Mucosa of descending colon (tissue), 3 donors: ENCODE data around the gene RAB6D. TPM values are rescaled to one million over a fixed set of nuclear protein-coding genes. Genes with fewer than 3 reads are reported as not detected.
"Not testable (repeated sequence)": the region's sequence is repeated elsewhere in the genome, so short reads cannot be mapped to it uniquely, and the experiment has no call there.

ENCODE experiments used
- ATAC-seq: fragments of 200-7000 bp; cut with Tn5 transposase; one replicate; pipeline ENCODE4 v1.9.1; 2020; ENCODE audit warnings: mild to moderate bottlenecking, moderate library complexity
- DNase-seq, 3 donors: peaks; one replicate each; pipeline ENCODE4 v3.0.0-alpha.2; 2020
- H3K36me3 ChIP-seq: fragments of 200-600 bp; one replicate; pipeline ENCODE4 v1.8.0; 2021; ENCODE audit warnings: low read depth, mild to moderate bottlenecking
- H3K4me1 ChIP-seq: fragments of 200-600 bp; one replicate; pipeline ENCODE4 v1.8.0; 2021; ENCODE audit warnings: low read depth, mild to moderate bottlenecking
- H3K4me3 ChIP-seq: fragments of 200-600 bp; one replicate; pipeline ENCODE4 v1.8.0; 2021; ENCODE audit warnings: mild to moderate bottlenecking
- H3K9me3 ChIP-seq: fragments of 200-600 bp; one replicate; pipeline ENCODE4 v1.8.0; 2021; ENCODE audit warnings: mild to moderate bottlenecking
- CTCF ChIP-seq: fragments of 200-600 bp; IDR thresholded peaks from one replicate; pipeline ENCODE4 v1.8.0; 2022; ENCODE audit warnings: antibody characterized with exemption, mild to moderate bottlenecking
- intact Hi-C, 2 donors: fragments of 100-400 bp; cut with DNase I in 1 of 2; cut with micrococcal nuclease in 1 of 2; formaldehyde crosslinking; loops; one replicate each; pipeline versions ENCODE4 v1.11.0 to v1.11.1; 2022; cut with DNase I, micrococcal nuclease
- total RNA-seq, 3 donors: library from RNA; stranded (reverse); fragmentation: NEBNext Ultra II Directional in 2 of 3; extraction: Animal tissue kit (Norgen Biotek cat#: 25700) in 2 of 3; gene quantifications; one replicate each; pipeline versions ENCODE4 v1.2.1 to v1.2.4, GENCODE V29; 2021 to 2023
- donor health status: DM: no; HTN: no; CAD: no; lungs with moderate emphysema.
- donor health status: DM: no; HTN: no; CAD: no.
- donor health status: DM: no; HTN: yes; CAD: no.

RAB6D gene
- total RNA-seq, 3 donors from 2014 or later = 1.0 to 4.3 (median 1.8) TPM

DNA sequence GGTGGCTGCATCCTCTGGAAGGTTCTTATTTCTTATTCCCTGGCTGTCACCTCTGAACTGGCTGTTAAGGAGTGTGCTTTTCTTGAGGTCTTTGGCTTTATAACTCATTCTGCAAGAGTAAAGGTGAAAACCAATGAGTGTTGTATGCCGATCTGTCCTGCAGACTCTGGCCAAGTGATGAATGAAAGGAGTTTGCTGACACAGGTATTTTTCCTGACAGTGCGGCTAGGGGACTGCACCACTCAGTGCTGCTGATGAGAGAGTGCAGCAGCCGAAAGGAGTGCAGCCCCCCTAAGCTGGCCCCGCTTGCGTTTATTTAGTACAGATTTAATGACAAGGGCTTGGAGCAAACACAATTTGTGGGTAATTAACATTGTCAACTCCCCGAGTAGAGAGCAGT, 41.8 kb downstream of the RAB6D start:
- intact Hi-C loops = no loop called here
- no peaks in the 10 kb centered on the region for H3K36me3 ChIP-seq
- no peak overlapping the region for H3K4me3 ChIP-seq
- no peak for DNase-seq
- no peak for ATAC-seq
- no peaks in the 10 kb centered on the region for H3K4me1 ChIP-seq
- TF ChIP-seq CTCF = no peak
- H3K9me3 ChIP-seq = peaks cover 4% of the 10 kb centered on the region

GRCh38 chr2:131321344-131321743, 42.6 kb downstream of the RAB6D start:
- intact Hi-C loops, DNase-seq, H3K4me1 ChIP-seq, H3K4me3 ChIP-seq, H3K36me3 ChIP-seq, ATAC-seq, H3K9me3 ChIP-seq: not testable (repeated sequence)

- intact Hi-C loops, ATAC-seq, H3K4me3 ChIP-seq, H3K4me1 ChIP-seq, H3K36me3 ChIP-seq, H3K9me3 ChIP-seq: not testable (repeated sequence)
- peak in 1 of 3 donors; percentile 6 for DNase-seq
These were observed 53.0 kb downstream of the RAB6D start for GRCh38 chr2:131311001-131311400.

Other genes starting within 250 kb of the RAB6D start
- under 1 TPM; 0.12 to 0.27 (median 0.13) TPM for gene POTEE, start 154.6 kb downstream of the RAB6D start, total RNA-seq
- not detected for gene TUBA3D, start 112.0 kb upstream of the RAB6D start, total RNA-seq
- 10 to 100 TPM; 47.5 to 75.3 (median 60.4) TPM for gene MZT2A, start 128.2 kb upstream of the RAB6D start, total RNA-seq
- 1 to 10 TPM; 1.4 to 3.7 (median 2.2) TPM for gene CCDC74A, start 163.7 kb upstream of the RAB6D start, total RNA-seq